Measurements from ENCODE around the gene ECI2. TPM values are rescaled to one million over a fixed set of nuclear protein-coding genes. Genes with fewer than 3 reads are reported as not detected.

Gene ECI2
- total and polyA plus RNA-seq, 2 of the 13 experiments (the other 11 are each of a cell fraction or from before 2014, with no cell fraction given): 78.5 to 228 TPM

DNA sequence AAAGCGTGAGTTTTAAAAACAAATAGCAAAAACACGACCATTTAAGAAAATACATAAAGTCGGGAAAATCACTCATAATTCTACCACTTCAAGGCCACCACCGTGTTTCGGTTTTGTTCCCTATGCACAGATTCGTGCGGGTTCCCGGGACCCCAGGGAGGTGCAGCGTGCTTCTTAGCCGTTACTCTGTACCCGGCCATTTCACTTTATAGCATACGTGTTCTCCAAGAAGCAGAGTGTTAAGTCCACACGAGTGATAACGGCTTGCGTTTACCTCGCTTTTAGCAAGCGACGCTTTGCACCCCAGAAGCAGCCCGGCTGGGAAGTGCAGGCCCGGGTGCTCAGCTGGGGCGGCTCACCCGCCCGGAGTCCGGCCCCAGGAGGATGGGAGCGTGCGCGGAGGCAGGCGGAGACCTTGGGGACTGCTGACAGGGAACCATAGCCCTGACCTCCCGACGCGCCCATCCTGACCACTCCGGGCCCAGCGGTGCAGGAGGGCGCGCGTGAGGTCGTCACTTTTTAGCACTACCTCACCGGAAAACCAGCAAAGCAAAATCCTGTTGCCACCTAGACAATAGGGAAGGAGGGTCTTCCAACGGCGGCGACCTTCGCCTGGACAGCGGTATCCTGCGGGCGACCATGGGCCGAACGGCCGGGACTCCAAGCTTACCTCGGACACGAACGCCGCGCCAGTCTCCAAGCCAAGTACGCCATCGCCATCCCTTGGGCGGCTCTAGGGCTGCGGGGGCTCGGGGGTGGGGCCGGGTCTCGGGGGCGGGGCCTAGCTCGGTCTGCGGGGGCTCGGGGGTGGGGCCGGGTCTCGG is at the start of gene ECI2 (continued):
- TF ChIP-seq, protein P1, sequence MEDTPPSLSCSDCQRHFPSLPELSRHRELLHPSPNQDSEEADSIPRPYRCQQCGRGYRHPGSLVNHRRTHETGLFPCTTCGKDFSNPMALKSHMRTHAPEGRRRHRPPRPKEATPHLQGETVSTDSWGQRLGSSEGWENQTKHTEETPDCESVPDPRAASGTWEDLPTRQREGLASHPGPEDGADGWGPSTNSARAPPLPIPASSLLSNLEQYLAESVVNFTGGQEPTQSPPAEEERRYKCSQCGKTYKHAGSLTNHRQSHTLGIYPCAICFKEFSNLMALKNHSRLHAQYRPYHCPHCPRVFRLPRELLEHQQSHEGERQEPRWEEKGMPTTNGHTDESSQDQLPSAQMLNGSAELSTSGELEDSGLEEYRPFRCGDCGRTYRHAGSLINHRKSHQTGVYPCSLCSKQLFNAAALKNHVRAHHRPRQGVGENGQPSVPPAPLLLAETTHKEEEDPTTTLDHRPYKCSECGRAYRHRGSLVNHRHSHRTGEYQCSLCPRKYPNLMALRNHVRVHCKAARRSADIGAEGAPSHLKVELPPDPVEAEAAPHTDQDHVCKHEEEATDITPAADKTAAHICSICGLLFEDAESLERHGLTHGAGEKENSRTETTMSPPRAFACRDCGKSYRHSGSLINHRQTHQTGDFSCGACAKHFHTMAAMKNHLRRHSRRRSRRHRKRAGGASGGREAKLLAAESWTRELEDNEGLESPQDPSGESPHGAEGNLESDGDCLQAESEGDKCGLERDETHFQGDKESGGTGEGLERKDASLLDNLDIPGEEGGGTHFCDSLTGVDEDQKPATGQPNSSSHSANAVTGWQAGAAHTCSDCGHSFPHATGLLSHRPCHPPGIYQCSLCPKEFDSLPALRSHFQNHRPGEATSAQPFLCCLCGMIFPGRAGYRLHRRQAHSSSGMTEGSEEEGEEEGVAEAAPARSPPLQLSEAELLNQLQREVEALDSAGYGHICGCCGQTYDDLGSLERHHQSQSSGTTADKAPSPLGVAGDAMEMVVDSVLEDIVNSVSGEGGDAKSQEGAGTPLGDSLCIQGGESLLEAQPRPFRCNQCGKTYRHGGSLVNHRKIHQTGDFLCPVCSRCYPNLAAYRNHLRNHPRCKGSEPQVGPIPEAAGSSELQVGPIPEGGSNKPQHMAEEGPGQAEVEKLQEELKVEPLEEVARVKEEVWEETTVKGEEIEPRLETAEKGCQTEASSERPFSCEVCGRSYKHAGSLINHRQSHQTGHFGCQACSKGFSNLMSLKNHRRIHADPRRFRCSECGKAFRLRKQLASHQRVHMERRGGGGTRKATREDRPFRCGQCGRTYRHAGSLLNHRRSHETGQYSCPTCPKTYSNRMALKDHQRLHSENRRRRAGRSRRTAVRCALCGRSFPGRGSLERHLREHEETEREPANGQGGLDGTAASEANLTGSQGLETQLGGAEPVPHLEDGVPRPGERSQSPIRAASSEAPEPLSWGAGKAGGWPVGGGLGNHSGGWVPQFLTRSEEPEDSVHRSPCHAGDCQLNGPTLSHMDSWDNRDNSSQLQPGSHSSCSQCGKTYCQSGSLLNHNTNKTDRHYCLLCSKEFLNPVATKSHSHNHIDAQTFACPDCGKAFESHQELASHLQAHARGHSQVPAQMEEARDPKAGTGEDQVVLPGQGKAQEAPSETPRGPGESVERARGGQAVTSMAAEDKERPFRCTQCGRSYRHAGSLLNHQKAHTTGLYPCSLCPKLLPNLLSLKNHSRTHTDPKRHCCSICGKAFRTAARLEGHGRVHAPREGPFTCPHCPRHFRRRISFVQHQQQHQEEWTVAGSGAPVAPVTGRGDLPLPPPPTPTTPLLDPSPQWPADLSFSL (CRISPR knock-in tag; IDR thresholded peaks at IDR 0.05): no peak
- TF ChIP-seq, protein P2, sequence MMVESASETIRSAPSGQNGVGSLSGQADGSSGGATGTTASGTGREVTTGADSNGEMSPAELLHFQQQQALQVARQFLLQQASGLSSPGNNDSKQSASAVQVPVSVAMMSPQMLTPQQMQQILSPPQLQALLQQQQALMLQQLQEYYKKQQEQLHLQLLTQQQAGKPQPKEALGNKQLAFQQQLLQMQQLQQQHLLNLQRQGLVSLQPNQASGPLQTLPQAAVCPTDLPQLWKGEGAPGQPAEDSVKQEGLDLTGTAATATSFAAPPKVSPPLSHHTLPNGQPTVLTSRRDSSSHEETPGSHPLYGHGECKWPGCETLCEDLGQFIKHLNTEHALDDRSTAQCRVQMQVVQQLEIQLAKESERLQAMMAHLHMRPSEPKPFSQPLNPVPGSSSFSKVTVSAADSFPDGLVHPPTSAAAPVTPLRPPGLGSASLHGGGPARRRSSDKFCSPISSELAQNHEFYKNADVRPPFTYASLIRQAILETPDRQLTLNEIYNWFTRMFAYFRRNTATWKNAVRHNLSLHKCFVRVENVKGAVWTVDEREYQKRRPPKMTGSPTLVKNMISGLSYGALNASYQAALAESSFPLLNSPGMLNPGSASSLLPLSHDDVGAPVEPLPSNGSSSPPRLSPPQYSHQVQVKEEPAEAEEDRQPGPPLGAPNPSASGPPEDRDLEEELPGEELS (CRISPR knock-in tag; IDR thresholded peaks at IDR 0.05): peak; percentile 40; the same call in 1 of the 2 replicates
- TF ChIP-seq, protein P3, sequence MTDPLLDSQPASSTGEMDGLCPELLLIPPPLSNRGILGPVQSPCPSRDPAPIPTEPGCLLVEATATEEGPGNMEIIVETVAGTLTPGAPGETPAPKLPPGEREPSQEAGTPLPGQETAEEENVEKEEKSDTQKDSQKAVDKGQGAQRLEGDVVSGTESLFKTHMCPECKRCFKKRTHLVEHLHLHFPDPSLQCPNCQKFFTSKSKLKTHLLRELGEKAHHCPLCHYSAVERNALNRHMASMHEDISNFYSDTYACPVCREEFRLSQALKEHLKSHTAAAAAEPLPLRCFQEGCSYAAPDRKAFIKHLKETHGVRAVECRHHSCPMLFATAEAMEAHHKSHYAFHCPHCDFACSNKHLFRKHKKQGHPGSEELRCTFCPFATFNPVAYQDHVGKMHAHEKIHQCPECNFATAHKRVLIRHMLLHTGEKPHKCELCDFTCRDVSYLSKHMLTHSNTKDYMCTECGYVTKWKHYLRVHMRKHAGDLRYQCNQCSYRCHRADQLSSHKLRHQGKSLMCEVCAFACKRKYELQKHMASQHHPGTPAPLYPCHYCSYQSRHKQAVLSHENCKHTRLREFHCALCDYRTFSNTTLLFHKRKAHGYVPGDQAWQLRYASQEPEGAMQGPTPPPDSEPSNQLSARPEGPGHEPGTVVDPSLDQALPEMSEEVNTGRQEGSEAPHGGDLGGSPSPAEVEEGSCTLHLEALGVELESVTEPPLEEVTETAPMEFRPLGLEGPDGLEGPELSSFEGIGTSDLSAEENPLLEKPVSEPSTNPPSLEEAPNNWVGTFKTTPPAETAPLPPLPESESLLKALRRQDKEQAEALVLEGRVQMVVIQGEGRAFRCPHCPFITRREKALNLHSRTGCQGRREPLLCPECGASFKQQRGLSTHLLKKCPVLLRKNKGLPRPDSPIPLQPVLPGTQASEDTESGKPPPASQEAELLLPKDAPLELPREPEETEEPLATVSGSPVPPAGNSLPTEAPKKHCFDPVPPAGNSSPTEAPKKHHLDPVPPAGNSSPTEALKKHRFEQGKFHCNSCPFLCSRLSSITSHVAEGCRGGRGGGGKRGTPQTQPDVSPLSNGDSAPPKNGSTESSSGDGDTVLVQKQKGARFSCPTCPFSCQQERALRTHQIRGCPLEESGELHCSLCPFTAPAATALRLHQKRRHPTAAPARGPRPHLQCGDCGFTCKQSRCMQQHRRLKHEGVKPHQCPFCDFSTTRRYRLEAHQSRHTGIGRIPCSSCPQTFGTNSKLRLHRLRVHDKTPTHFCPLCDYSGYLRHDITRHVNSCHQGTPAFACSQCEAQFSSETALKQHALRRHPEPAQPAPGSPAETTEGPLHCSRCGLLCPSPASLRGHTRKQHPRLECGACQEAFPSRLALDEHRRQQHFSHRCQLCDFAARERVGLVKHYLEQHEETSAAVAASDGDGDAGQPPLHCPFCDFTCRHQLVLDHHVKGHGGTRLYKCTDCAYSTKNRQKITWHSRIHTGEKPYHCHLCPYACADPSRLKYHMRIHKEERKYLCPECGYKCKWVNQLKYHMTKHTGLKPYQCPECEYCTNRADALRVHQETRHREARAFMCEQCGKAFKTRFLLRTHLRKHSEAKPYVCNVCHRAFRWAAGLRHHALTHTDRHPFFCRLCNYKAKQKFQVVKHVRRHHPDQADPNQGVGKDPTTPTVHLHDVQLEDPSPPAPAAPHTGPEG (CRISPR knock-in tag; IDR thresholded peaks at IDR 0.05): peak; percentile 84; the same call in 1 of the 2 replicates
- peak; percentile 85 for TF ChIP-seq POLR2AphosphoS5 (IDR thresholded peaks at IDR 0.05; ENCODE audit: low read depth, low read length)
- peak; percentile 55; the same call in 1 of the 2 replicates for TF ChIP-seq ZNF773 (CRISPR knock-in tag; IDR thresholded peaks at IDR 0.05; ENCODE audit: borderline replicate concordance)
- peak; percentile 71 for TF ChIP-seq HOXA3 (CRISPR knock-in tag; IDR thresholded peaks at IDR 0.05)
- no peak; the same call in 1 of the 2 replicates for TF ChIP-seq ZNF484 (CRISPR knock-in tag; IDR thresholded peaks at IDR 0.05; ENCODE audit: borderline replicate concordance, low read depth)
- TF ChIP-seq FOXK1 (CRISPR knock-in tag; IDR thresholded peaks at IDR 0.05; ENCODE audit: borderline replicate concordance, low read depth): 0 out of 2 replicates have a peak, but pooled peaks have one; percentile 23
- TF ChIP-seq ZNF263 (CRISPR knock-in tag; IDR thresholded peaks at IDR 0.05): peak; percentile 55
- TF ChIP-seq KAT7 (CRISPR knock-in tag; IDR thresholded peaks at IDR 0.05; ENCODE audit: borderline replicate concordance): peak; percentile 77
- TF ChIP-seq MTA3 (CRISPR knock-in tag; IDR thresholded peaks at IDR 0.05): 0 out of 2 replicates have a peak, but pooled peaks have one; percentile 72
- peak; percentile 88 for TF ChIP-seq RBFOX2 (IDR thresholded peaks at IDR 0.05; ENCODE audit: low read depth, low read length)
- peak; percentile 72 for TF ChIP-seq ZNF768 (CRISPR knock-in tag; IDR thresholded peaks at IDR 0.05)
- TF ChIP-seq ZSCAN25 (CRISPR knock-in tag; IDR thresholded peaks at IDR 0.05): peak; percentile 84; the same call in 1 of the 2 replicates

All from HepG2 (cell line).